Spinal cord (tissue), 10 donors: ENCODE data around the gene CEBPG. TPM values are rescaled to one million over a fixed set of nuclear protein-coding genes. Genes with fewer than 3 reads are reported as not detected.

Experiments used
- DNase-seq, 6 donors: peaks; one replicate each; pipeline versions ENCODE4 v3.0.0 to v3.0.0-alpha.2; 2013 to 2015; ENCODE audit warnings: low spot score in 6 of 6, low read depth in 4 of 6
- H3K27ac ChIP-seq: one replicate; pipeline ENCODE4 v1.5.1; 2013; ENCODE audit warnings: low read depth, low read length, control low read depth
- H3K27me3 ChIP-seq: one replicate; pipeline ENCODE4 v1.6.1; 2013; ENCODE audit warnings: low read length; ENCODE audit not compliant: control insufficient read depth, insufficient read depth
- H3K36me3 ChIP-seq: one replicate; pipeline ENCODE4 v1.6.1; 2013; ENCODE audit warnings: low read length; ENCODE audit not compliant: control insufficient read depth, insufficient read depth
- H3K4me1 ChIP-seq: one replicate; pipeline ENCODE4 v1.6.1; 2013; ENCODE audit warnings: low read length; ENCODE audit not compliant: control insufficient read depth, insufficient read depth
- H3K4me3 ChIP-seq: one replicate; pipeline ENCODE4 v1.5.1; 2013; ENCODE audit warnings: low read depth, low read length, control low read depth
- H3K9me3 ChIP-seq: one replicate; pipeline ENCODE4 v1.6.1; 2013; ENCODE audit warnings: low read length; ENCODE audit not compliant: control insufficient read depth, insufficient read depth
- whole genome bisulfite sequencing: methylation state at CpG from one replicate; pipeline ENCODE4 v1.1.5; 2013; ENCODE audit warnings: missing lambda C conversion rate; ENCODE audit not compliant: insufficient coverage; 5-methylcytosine and 5-hydroxymethylcytosine counted together
- polyA plus RNA-seq, 2 donors: library from polyadenylated mRNA; unstranded; fragments of 120-200 nt; gene quantifications; one replicate each; pipeline ENCODE4 v1.2.1, GENCODE V29; 2013; ENCODE audit not compliant: insufficient read length in 2 of 2
- total RNA-seq, 2 donors: library from RNA; depleted of rRNA in 1 of 2; stranded (reverse); fragments of 120-200 nt in 1 of 2; fragments of >200 nt in 1 of 2; gene quantifications; one replicate each; pipeline versions ENCODE4 v1.2.3 to v1.2.4, GENCODE V29; 2013 to 2014
- donor health status: healthy.

The CEBPG gene
- total and polyA plus RNA-seq, 4 donors = 19.2 to 36.3 (median 28.4) TPM

DNA sequence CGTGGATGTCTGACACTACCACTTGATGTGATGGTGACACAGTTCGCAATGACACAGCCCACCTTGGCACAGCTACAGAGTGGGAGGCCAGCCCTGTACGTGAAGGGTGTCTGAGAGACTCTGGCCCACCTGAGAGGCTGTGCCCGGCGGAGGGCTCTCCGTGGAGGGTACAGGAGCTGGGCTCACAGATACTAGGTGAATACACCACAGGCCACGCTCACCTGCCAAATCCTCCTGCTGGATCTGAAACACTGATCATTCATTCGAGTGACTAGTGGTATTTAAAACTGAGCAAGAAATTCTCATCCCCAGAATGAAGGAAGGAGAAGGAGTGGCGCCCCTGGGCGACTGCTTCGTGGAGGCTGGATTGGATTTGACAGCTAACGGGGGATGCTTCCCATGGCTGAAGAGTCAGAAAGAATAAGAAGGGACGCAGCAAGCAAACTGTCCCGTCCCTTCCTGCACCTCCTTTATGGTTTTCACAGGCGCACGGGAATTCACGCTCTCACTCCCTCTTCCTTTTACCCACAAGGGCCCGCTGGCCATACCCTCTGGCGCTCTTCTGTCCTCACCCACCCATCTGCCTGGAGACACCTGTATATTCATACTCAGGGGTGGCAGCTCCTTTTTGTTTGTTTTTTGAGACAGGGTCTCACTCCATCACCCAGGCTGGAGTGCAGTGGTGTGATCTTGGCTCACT is 25.0 kb downstream of the CEBPG start:
- peaks cover 51% of the 10 kb centered on the region for H3K4me1 ChIP-seq
- 85% methylated on average over 15 of the region's 19 CpGs for WGBS

DNA sequence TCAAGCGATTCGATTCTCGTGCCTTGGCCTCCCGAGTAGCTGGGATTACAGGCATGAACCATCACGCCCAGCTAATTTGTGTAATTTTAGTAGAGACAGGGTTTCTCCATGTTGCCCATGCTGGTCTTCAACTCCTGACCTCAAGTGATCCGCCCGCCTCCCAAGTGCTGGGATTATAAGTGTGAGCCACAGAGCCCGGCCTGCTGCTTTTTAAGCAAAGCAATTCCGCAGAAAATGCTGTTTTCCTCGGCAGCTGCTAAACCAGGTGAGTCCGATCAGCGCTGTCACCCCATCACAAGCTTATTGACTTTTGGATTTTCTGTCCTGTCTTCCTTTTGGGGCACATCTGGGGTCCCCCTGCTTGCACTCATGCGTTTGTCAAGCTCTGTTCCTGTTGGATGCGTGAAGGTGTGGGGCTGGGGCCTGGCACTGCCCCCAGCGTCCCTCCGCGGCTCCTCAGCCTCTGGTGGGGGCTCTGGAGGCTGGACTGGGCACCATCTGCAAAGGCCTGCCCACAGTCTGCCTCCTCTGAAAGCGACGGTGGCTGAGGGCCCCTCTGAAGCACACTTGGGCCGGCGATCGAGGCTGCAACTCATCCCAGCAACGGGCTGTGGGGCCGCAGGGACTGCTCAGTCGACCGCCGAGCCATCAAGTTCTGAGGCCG is 25.7 kb downstream of the CEBPG start:
- H3K4me3 ChIP-seq = no peak overlapping the region
- 94% methylated on average over 28 of the region's 28 CpGs for WGBS
- DNase-seq = no peak

More for the DNA sequence above, 25.0 kb downstream of the CEBPG start:
- Histone ChIP-seq H3K27ac (no peak overlapping the region), H3K27me3 (no peaks in the 10 kb centered on the region), H3K36me3 (peaks cover 85% of the 10 kb centered on the region), H3K9me3 (no peaks in the 10 kb centered on the region), H3K4me3 (no peak overlapping the region)
- DNase-seq = no peak

DNA sequence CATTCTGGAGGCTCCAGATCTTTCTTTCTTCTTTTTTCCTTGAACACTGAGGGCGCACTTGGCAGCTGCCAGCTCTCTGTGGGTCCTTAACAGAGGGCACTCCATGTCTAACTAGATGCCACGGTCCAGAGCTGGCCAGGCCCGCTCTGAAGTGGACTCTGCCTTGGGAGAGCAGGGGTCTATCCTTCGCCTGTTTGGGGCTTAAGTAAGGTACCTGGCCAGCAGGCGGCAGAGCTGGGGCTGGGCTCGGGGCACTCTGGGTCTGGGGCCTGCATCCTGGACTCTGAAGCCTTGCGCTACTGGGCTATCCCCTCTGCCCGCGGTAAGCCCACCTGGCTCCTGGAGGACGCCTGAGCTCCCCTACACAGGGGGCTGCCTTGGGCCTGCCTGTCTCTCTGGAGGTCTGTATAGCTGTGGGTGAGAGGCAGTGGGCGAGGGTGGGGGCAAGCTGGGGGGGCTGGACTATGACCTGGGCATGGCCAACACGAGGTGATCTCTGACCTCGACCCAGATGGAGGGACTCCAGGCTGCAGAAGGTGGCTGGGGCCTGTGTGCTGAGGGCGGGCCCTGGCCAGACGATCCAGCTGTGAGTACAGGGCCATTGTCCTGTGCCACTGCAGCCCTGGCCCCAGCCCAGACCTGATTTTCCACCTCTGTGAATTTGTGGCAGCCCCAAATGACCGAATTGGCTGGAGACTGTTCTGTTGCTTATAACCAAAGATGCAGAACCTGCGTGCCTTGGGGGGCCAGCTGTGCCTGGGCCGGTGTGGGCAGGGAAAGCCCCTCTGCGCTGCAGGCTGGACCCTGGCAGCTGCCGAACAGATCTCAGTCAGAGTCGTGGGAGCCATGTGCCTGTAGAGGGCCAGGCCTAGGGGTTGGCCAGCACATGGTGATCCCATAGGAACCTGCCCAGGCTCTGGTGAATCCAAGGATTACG is 26.5 kb downstream of the CEBPG start:
- WGBS = 82% methylated on average over 21 of the region's 22 CpGs
- H3K4me1 ChIP-seq = peaks cover 37% of the 10 kb centered on the region
- no peak for DNase-seq
- H3K4me3 ChIP-seq = no peak overlapping the region
- no peaks in the 10 kb centered on the region for H3K27me3 ChIP-seq
- H3K27ac ChIP-seq = no peak overlapping the region
- no peaks in the 10 kb centered on the region for H3K9me3 ChIP-seq
- peaks cover 74% of the 10 kb centered on the region for H3K36me3 ChIP-seq

More for the DNA sequence above, 25.7 kb downstream of the CEBPG start:
- Histone ChIP-seq H3K27me3 (no peaks in the 10 kb centered on the region), H3K9me3 (no peaks in the 10 kb centered on the region), H3K27ac (no peak overlapping the region), H3K4me1 (peaks cover 44% of the 10 kb centered on the region), H3K36me3 (peaks cover 79% of the 10 kb centered on the region)

DNA sequence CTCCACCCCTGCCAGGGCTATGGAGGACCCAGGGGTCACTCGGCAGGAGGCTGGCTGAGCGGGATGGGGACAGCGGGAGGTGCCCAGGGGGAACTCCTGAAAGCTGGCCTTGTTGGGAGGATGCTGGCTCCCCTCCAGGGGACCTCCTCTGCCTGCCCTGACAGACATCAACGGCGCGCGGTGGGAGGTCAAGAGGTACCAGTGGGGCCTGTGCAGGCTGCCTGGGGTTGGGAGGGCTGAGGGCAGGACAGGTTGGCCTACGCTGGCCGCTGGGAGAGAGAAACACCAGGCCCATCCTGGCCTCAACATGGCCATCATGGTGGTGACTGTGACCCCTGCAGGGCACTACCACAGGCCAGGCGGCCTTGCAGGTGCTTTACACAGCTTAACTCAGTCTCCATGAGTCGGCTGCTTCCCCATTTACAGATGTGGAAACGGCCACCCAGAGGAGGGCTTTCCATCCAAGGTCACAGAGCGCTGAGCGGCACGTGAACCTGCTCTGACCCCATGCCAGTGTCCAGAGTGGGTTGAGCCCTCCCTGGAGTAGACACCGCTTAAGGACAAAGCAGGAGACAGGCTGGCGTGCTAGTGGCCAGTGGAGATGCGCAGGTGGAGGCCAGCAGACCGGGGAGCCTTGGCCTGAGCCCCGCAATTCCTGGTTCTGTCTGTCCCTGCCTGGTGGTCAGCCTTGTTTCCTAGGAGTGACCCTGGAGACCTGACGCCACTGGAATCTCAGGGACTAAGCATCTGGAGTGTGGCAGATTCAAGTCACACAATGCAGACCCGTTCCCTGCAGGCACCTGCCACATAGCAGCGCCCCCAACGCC is 27.6 kb downstream of the CEBPG start:
- Histone ChIP-seq H3K36me3 (peaks cover 79% of the 10 kb centered on the region), H3K27ac (no peak overlapping the region), H3K9me3 (no peaks in the 10 kb centered on the region), H3K27me3 (no peaks in the 10 kb centered on the region), H3K4me1 (peaks cover 36% of the 10 kb centered on the region), H3K4me3 (no peak overlapping the region)
- WGBS = 83% methylated on average over 24 of the region's 24 CpGs
- DNase-seq = no peak

DNA sequence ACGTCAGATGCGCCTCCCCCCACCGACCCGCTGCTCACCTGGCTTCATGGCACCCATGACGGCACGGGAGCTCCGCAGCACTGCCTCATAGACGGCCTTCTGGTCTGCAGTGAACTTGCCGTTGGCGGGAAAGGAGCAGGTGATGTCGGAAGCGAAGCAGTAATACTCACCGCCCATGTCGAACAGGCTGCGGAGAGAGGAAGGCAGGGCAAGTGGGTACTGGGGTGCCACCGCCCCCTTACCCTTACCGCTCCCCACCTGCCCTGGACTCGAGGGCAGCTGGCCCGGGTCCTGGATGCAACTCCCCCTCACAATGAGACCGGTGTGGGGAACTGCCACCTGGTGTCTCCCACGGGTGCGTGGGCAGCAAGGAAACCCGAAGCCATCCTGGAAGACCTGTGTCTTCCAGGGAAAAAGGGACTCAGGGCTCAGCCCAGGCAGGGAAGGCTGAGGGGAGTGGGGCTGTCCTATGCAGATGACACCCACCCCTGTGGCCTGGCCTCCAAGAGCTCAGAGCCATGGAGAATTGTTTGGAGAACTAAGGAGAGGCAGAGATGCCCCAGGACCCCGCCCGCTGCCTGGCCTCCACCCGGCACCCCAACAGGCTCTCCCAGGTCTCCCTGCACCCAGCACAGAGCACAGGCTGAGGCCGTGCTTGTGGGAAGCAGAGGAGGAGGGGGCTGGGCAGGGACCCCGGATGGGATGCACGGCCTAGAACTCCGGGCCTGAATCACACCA is 28.3 kb downstream of the CEBPG start:
- DNase-seq = no peak
- Histone ChIP-seq H3K36me3 (peaks cover 80% of the 10 kb centered on the region), H3K27ac (no peak overlapping the region), H3K4me3 (no peak overlapping the region), H3K27me3 (no peaks in the 10 kb centered on the region), H3K4me1 (peaks cover 35% of the 10 kb centered on the region), H3K9me3 (no peaks in the 10 kb centered on the region)
- 90% methylated on average over 23 of the region's 30 CpGs for WGBS

DNA sequence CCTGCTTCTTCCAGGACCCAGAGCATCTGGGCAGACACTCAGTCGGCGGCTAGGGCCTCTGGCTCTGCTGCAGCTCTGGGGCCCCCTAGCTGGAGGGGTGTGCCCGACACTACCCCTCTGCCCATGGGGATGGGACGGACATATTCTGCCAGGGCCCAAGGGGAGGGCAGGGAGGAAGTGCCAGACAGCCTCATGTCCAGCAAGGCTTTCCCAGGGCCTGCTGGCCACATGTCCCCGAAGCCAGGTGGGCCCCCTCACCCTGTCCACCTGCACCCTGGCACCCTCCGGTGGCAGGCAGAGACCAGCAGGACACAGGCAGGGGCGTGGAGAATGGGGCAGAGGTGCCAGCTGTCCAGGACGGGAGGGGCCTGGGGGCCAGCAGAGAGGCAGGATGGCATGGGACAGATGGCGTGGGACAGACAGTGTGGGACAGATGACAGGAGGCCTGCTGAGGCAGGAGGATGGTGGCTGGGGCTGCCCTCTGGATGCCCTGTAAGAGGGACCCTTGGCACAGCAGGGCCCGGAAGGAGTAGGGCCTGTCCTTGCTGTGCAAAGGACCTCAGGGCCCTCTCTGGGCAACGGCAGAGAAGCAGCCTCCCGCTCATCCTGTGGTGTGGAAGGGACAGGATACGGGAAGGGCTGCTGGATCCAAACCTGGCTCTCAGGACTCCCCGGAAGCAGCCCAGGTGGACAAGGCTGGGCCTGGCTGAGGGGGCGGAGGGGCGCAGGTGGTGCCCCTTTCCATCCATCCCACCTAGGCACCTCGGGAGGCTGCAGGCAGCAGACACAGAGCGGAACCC is 29.1 kb downstream of the CEBPG start:
- H3K27ac ChIP-seq = no peak overlapping the region

DNA sequence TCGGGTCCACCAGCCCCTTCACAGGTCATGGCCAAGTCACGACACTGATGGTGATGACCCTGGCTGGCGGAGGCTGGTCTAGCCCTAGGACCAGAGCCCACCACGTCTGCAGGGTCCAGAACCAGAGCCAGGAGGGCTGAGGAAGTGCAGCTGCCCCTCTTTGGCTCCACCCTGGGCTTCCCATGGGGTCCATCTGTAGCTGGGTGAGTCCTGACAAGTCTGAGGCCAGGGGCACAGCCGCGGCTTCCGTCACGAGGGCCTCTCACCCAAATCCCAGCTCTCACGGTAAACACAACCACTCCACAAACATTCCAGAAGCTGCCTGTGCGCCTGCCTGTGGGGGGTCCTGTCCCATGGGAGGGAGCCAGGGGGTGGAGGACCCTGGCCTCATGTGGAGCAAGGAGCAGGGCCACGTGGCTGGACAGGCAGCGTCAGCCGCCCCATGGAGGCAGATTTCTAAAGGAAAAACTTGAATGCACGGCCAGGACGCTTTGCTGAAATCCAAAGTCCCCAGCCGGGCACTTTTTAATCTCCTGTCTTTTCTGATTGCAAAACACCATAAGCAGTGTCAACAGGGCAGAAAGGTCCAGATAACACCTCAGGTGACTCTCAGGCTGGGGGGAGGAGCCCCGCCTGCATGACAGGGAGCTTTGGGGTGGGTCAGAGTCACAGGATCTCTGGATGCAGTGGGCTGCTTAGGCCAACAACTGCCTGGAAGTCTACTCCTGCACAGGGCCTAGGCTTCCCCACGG is 29.9 kb downstream of the CEBPG start:
- Histone ChIP-seq H3K36me3 (peaks cover 76% of the 10 kb centered on the region), H3K9me3 (no peaks in the 10 kb centered on the region), H3K27me3 (no peaks in the 10 kb centered on the region), H3K4me3 (no peak overlapping the region), H3K4me1 (peaks cover 30% of the 10 kb centered on the region), H3K27ac (no peak overlapping the region)
- no peak for DNase-seq
- WGBS = 74% methylated on average over 17 of the region's 18 CpGs

More for the DNA sequence above, 29.1 kb downstream of the CEBPG start:
- DNase-seq = no peak
- H3K9me3 ChIP-seq = no peaks in the 10 kb centered on the region
- peaks cover 77% of the 10 kb centered on the region for H3K36me3 ChIP-seq
- 73% methylated on average over 18 of the region's 18 CpGs for WGBS
- H3K27me3 ChIP-seq = no peaks in the 10 kb centered on the region
- H3K4me1 ChIP-seq = peaks cover 29% of the 10 kb centered on the region
- no peak overlapping the region for H3K4me3 ChIP-seq

DNA sequence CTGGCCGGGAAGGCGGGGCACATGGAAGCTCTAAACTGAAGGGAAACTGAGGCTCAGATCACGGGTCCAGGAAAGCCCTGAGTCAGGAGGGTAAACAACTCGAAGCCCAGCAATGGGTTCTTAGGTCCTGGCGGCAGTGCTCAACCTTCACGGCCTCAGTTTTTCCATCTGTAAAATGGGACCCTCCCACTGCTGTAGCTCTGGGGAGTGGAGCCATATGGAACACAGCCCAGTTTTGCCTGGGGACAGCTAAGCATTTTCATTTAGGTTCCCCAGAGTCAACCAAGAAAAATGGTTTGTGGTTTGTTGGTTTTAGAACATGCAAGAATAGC is 30.4 kb downstream of the CEBPG start:
- H3K27ac ChIP-seq = no peak overlapping the region
- 88% methylated on average over 6 of the region's 6 CpGs for WGBS
- no peak overlapping the region for H3K4me3 ChIP-seq
- no peak for DNase-seq
- H3K27me3 ChIP-seq = no peaks in the 10 kb centered on the region
- H3K36me3 ChIP-seq = peaks cover 74% of the 10 kb centered on the region
- H3K4me1 ChIP-seq = peaks cover 30% of the 10 kb centered on the region
- H3K9me3 ChIP-seq = no peaks in the 10 kb centered on the region
